Adipose tissue (tissue), 3 donors: ENCODE data around the gene CDPF1. TPM values are rescaled to one million over a fixed set of nuclear protein-coding genes. Genes with fewer than 3 reads are reported as not detected.
"Not testable (repeated sequence)": the region's sequence is repeated elsewhere in the genome, so short reads cannot be mapped to it uniquely, and the experiment has no call there.

Experiments used
- H3K27ac ChIP-seq: one replicate; pipeline ENCODE4 v1.5.1; 2013; ENCODE audit warnings: low read depth, low read length
- WGBS, 3 donors: extraction: QIAGEN DNeasy Blood & Tissue Kit; methylation state at CpG; one replicate each; pipeline ENCODE4 v1.1.7; 2013; 5-methylcytosine and 5-hydroxymethylcytosine counted together
- polyA plus RNA-seq, 3 donors: library from polyadenylated mRNA; stranded (reverse); fragments of 200-250 nt; gene quantifications; one replicate each; pipeline ENCODE4 v1.2.3, GENCODE V29; 2013
- donor health status: healthy with polysubstance abuse.
- donor health status: Bipolar disorder and iron deficiency.
- donor health status: healthy.

Gene CDPF1
- polyA plus RNA-seq, 3 donors: 6.2 to 10.5 (median 9.0) TPM

- H3K27ac ChIP-seq: not testable (repeated sequence)
- 71 to 99% (median 90%) methylated on average over 5 to 6 of the region's 6 CpGs for WGBS, 3 donors
Measured at GRCh38 chr22:46264520-46264919, 14.4 kb upstream of the CDPF1 start.

- WGBS, 3 donors: 44 to 78% (median 45%) methylated on average over 16 to 30 of the region's 30 CpGs
Measured at GRCh38 chr22:46263216-46263590, 13.1 kb upstream of the CDPF1 start, which contains the start of gene PKDREJ. PKDREJ (minus strand) TSS chr22:46263343; CDS start chr22:46263322, 21 bp downstream.

GRCh38 chr22:46262449-46263215, 12.5 kb upstream of the CDPF1 start:
- WGBS, 3 donors: 10 to 11% (median 10%) methylated on average over 72 to 102 of the region's 109 CpGs
- H3K27ac ChIP-seq: no peak overlapping the region

More at GRCh38 chr22:46263216-46263590, 13.1 kb upstream of the CDPF1 start, which contains the start of gene PKDREJ:
- H3K27ac ChIP-seq: no peak within 1 kb of the TSS

GRCh38 chr22:46260038-46260437, 9.9 kb upstream of the CDPF1 start:
- H3K27ac ChIP-seq: no peak overlapping the region
- WGBS, 3 donors: 74 to 81% (median 80%) methylated on average over 6 of the region's 6 CpGs

GRCh38 chr22:46259374-46259773, 9.3 kb upstream of the CDPF1 start:
- 51 to 72% (median 56%) methylated on average over 12 of the region's 12 CpGs for WGBS, 3 donors
- no peak overlapping the region for H3K27ac ChIP-seq

DNA sequence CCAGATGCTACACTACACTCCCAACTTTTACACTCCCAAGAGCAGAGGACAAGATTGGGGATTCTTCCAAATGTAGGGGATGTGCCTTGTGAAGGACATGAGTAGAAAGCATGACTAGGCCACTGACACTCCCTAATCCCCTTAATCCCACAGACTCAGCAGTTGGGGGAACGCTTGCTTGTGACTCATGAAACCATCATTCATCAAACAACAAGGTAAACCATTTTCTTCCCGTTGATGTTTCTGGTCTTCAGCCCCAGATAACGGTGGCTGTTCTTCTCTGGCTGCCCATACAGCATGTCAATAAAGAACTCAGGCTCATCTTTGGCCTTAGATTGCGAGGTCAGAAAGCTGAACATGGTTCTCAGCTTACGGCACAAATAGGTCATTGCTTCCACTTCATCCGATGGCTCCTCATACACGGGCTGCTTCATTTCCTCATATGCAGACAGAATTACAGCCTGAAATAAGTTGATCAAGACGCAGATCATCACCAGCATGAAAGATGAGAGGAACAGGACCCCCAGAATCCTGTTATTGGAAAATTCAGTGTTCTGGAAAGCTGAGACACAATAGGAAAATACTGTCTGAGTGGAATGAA, 6.4 kb upstream of the CDPF1 start:
- 70 to 88% (median 74%) methylated on average over 8 of the region's 8 CpGs for WGBS, 3 donors
- H3K27ac ChIP-seq: no peak overlapping the region

DNA sequence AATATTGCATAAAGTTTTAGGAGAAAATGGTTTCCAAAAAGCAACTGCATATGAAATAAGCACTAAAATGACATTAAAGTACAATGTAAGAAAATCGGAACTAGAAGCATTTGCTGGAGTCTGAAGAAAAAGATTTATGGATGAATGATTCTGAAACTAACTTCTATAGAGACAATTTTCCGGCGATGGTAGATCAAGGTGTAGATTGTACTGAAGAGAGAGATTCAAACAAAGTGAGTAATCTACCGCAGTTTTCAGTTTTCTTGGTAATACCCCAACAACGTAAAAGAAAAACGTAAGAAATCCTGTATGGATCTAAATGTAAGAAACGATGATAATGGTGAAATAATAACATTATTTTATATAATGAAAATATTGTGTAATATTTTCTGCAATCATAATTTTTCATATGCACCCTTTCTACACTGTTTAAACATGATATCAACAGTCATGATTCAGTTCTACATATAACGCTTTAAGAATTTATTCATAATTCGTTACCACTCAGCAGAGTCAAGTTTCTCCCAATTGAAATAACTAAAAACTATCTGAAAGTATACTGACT, 1.8 kb upstream of the CDPF1 start:
- H3K27ac ChIP-seq: no peak overlapping the region
- 87 to 94% (median 91%) methylated on average over 9 of the region's 9 CpGs for WGBS, 3 donors

GRCh38 chr22:46251266-46251665, 1.2 kb upstream of the CDPF1 start:
- WGBS, 3 donors: 64 to 80% (median 77%) methylated on average over 7 of the region's 7 CpGs

GRCh38 chr22:46250783-46251125, 661 bp upstream of the CDPF1 start:
- 3 to 9% (median 8%) methylated on average over 24 to 25 of the region's 25 CpGs for WGBS, 3 donors
- no peak overlapping the region for H3K27ac ChIP-seq

More at GRCh38 chr22:46251266-46251665, 1.2 kb upstream of the CDPF1 start:
- H3K27ac ChIP-seq: no peak overlapping the region

GRCh38 chr22:46247443-46247975, 2.6 kb downstream of the CDPF1 start:
- H3K27ac ChIP-seq: no peak overlapping the region
- 54 to 94% (median 89%) methylated on average over 2 of the region's 2 CpGs for WGBS, 3 donors

GRCh38 chr22:46246178-46246577, 3.9 kb downstream of the CDPF1 start:
- H3K27ac ChIP-seq: no peak overlapping the region
- WGBS, 3 donors: 89 to 96% (median 96%) methylated on average over 10 of the region's 10 CpGs

DNA sequence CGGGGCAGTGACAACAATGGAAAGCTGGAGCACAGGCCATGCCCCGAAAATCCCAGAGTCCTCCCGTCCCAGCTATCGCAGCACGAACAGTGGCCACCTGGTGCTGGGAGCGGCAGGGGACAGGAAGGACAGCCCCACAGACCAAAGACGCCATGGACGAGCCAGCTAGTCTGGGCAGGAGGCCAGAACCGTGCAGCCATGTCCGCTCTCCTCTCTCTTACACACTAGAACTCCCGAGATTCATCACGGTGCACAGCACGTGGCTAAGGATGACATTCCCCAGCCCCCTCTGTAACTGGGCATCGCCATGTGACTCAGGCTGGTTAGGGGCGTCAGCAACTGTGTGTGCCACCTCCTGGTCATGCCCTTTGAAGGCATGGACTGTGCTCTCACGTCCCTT, 4.6 kb downstream of the CDPF1 start:
- H3K27ac ChIP-seq: no peak overlapping the region
- WGBS, 3 donors: 53 to 65% (median 62%) methylated on average over 16 of the region's 16 CpGs

GRCh38 chr22:46244771-46245170, 5.3 kb downstream of the CDPF1 start:
- 89 to 94% (median 92%) methylated on average over 9 of the region's 9 CpGs for WGBS, 3 donors
- no peak overlapping the region for H3K27ac ChIP-seq

GRCh38 chr22:46242076-46242475, 8.0 kb downstream of the CDPF1 start:
- 66 to 95% (median 84%) methylated on average over 10 of the region's 10 CpGs for WGBS, 3 donors
- H3K27ac ChIP-seq: no peak overlapping the region

GRCh38 chr22:46241396-46242007, 8.6 kb downstream of the CDPF1 start:
- WGBS, 3 donors: 42 to 75% (median 74%) methylated on average over 5 of the region's 5 CpGs

GRCh38 chr22:46240907-46241306, 9.2 kb downstream of the CDPF1 start:
- no peak overlapping the region for H3K27ac ChIP-seq
- WGBS, 3 donors: 71 to 83% (median 73%) methylated on average over 7 of the region's 7 CpGs

More at GRCh38 chr22:46241396-46242007, 8.6 kb downstream of the CDPF1 start:
- H3K27ac ChIP-seq: no peak overlapping the region

DNA sequence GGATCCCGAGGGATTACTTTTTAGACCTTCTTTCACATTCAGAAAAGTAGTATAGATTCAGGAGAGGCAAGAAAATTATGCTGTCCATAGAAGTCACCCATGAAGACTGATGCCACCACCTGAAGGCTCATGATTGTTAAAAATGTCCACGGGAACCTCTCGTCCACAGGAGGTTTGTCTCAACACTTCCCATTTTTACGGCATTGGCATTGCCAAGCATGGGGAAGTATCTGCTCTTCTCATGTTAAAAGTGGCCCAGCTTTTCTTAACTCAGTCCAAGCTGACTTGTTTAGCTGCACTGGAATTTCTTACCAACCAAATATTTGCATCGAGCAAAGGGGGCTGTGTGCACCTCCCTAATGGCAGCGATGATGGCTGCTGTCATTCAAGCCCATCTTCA, 9.6 kb downstream of the CDPF1 start:
- H3K27ac ChIP-seq: no peak overlapping the region
- WGBS, 3 donors: 78 to 80% (median 79%) methylated on average over 6 of the region's 6 CpGs

DNA sequence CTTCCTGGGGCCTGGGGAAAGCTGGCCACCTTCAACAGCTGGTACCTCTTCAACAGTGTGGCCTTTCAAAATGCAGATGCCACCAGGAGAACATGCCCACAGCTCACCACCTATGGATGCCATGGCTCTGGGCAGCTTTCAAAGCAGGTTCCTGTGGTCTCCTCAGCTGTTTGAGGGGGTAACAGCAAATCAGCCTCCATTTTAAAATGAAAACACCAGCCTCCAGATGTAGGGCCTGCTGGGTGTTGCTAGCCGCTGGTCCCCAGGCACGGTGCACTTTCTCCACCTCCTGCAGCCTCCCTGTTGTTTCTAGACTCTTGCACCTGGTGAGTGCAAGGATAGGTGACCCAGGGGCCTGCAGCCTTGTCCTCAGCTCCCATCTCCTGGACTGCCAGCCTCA, 10.0 kb downstream of the CDPF1 start:
- no peak overlapping the region for H3K27ac ChIP-seq
- 87 to 96% (median 91%) methylated on average over 2 of the region's 2 CpGs for WGBS, 3 donors
